Testis (tissue), 2 donors: ENCODE measurements around the gene ABTB2.

ENCODE experiments used
- POLR2A ChIP-seq: fragments of 450-650 bp; IDR thresholded peaks from one replicate; pipeline ENCODE4 v1.6.1; 2017; ENCODE audit warnings: antibody characterized with exemption, mild to moderate bottlenecking, moderate library complexity
- TF ChIP-seq, protein P1 (sequence below), 3 experiments: fragments of 450-650 bp in 2 of 3; fragments of 200-600 bp in 1 of 3; sonication (generic) in 1 of 3; IDR thresholded peaks; one replicate each; pipeline ENCODE4 v1.5.1; 2016 to 2019; ENCODE audit warnings: antibody characterized with exemption in 3 of 3, mild to moderate bottlenecking in 2 of 3, moderate library complexity in 1 of 3

DNA sequence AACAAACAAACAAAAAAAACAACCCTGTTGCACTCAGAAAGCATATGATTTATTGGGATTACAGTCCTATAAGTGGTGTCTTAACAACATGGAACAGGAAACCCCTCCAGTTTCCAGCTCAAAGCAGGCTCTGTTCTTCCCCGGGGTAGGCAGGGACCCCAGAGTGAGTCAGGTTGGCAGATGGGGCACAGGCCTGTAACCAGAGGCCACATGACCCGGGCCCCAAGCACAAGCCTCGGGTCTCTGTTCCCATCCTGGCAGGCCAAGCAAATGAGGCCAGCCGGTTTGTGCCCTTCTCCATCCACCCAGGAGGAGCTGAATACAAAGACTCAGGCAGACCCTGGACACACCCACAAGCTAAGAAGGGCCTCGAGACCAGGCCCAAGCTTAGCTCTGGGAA is 176.6 kb downstream of the ABTB2 start:
- TF ChIP-seq, protein P1, sequence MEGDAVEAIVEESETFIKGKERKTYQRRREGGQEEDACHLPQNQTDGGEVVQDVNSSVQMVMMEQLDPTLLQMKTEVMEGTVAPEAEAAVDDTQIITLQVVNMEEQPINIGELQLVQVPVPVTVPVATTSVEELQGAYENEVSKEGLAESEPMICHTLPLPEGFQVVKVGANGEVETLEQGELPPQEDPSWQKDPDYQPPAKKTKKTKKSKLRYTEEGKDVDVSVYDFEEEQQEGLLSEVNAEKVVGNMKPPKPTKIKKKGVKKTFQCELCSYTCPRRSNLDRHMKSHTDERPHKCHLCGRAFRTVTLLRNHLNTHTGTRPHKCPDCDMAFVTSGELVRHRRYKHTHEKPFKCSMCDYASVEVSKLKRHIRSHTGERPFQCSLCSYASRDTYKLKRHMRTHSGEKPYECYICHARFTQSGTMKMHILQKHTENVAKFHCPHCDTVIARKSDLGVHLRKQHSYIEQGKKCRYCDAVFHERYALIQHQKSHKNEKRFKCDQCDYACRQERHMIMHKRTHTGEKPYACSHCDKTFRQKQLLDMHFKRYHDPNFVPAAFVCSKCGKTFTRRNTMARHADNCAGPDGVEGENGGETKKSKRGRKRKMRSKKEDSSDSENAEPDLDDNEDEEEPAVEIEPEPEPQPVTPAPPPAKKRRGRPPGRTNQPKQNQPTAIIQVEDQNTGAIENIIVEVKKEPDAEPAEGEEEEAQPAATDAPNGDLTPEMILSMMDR (IDR thresholded peaks at IDR 0.05), result no peak
- no peak for TF ChIP-seq POLR2A
